ENCODE measurements around the gene COTL1. TPM values are rescaled to one million over a fixed set of nuclear protein-coding genes. Genes with fewer than 3 reads are reported as not detected.

The COTL1 gene
- total RNA-seq, 2 experiments from 2014 or later, result 664 to 677 TPM

- intact Hi-C loops (cut with micrococcal nuclease), result loop anchor here (5.0 kb wide), 1 partner anchor 65 kb away; no protein-coding TSS in a partner anchor
- POLR2A ChIA-PET, result interaction anchor here (0.7 to 9.5 kb wide), 10 partner anchors 9 to 110 kb away, joined by 3 to 94 read pairs (median 6); no protein-coding TSS in a partner anchor
- TF ChIP-seq, protein P1, sequence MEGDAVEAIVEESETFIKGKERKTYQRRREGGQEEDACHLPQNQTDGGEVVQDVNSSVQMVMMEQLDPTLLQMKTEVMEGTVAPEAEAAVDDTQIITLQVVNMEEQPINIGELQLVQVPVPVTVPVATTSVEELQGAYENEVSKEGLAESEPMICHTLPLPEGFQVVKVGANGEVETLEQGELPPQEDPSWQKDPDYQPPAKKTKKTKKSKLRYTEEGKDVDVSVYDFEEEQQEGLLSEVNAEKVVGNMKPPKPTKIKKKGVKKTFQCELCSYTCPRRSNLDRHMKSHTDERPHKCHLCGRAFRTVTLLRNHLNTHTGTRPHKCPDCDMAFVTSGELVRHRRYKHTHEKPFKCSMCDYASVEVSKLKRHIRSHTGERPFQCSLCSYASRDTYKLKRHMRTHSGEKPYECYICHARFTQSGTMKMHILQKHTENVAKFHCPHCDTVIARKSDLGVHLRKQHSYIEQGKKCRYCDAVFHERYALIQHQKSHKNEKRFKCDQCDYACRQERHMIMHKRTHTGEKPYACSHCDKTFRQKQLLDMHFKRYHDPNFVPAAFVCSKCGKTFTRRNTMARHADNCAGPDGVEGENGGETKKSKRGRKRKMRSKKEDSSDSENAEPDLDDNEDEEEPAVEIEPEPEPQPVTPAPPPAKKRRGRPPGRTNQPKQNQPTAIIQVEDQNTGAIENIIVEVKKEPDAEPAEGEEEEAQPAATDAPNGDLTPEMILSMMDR (IDR thresholded peaks at IDR 0.05), result no peak
Observed at GRCh38 chr16:84617041-84617790, 662 bp downstream of the COTL1 start.

DNA sequence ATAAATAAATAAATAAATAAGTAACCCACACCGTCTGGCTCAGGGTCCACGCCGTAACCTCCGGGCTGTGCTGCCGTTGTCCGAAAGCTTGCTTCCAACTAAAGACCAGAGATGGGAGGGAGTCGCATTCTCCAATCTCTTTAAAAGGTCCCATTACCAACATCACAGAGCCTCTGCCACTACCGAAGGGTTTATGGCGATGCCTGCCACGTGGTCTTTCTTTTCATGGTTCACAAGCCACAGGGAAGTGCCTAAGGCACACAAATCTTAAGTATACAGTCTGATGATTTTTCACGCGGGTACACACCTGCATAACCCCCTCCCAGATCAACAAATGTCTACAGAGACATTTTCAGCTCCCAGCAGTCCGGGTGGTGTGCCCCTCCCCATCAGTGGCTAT is 1.4 kb downstream of the COTL1 start:
- POLR2A ChIA-PET, result interaction anchor here (1.0 to 9.5 kb wide), 8 partner anchors 9 to 109 kb away, joined by 3 to 94 read pairs (median 12); partner anchors contain the start of gene KLHL36
- CTCF ChIA-PET, result interaction anchor here (0.6 to 4.4 kb wide), 8 partner anchors 15 to 141 kb away, joined by 3 to 24 read pairs (median 4); no protein-coding TSS in a partner anchor
- intact Hi-C loops (cut with micrococcal nuclease), result loop anchor here (5.0 kb wide), 1 partner anchor 64 kb away; no protein-coding TSS in a partner anchor
- peak overlapping the region; percentile 97 for H3K4me3 Mint-ChIP-seq
- TF ChIP-seq, protein P1 (IDR thresholded peaks at IDR 0.05), result no peak
- peak overlapping the region; percentile 86 for H3K27ac Mint-ChIP-seq
- H3K9me3 Mint-ChIP-seq, result no peaks in the 10 kb centered on the region
- DNase-seq (peak; percentile 40), ATAC-seq (no peak)
- peaks cover 54% of the 10 kb centered on the region for H3K36me3 Mint-ChIP-seq (ENCODE audit: low read depth)
- H3K27me3 Mint-ChIP-seq, result no peaks in the 10 kb centered on the region
- peaks cover 41% of the 10 kb centered on the region for H3K4me1 Mint-ChIP-seq (ENCODE audit: low read depth)

More at GRCh38 chr16:84617041-84617790, 662 bp downstream of the COTL1 start:
- H3K4me3 Mint-ChIP-seq, result peak overlapping the region; percentile 97
- H3K27ac Mint-ChIP-seq, result peak overlapping the region; percentile 86
- ATAC-seq (peak; percentile 44), DNase-seq (peak; percentile 70)
- H3K4me1 Mint-ChIP-seq (ENCODE audit: low read depth), result peaks cover 38% of the 10 kb centered on the region
- CTCF ChIA-PET, result interaction anchor here (1.3 to 4.4 kb wide), 6 partner anchors 16 to 111 kb away, joined by 3 to 24 read pairs (median 6); no protein-coding TSS in a partner anchor
- H3K9me3 Mint-ChIP-seq, result no peaks in the 10 kb centered on the region
- H3K36me3 Mint-ChIP-seq (ENCODE audit: low read depth), result peaks cover 47% of the 10 kb centered on the region
- no peaks in the 10 kb centered on the region for H3K27me3 Mint-ChIP-seq

DNA sequence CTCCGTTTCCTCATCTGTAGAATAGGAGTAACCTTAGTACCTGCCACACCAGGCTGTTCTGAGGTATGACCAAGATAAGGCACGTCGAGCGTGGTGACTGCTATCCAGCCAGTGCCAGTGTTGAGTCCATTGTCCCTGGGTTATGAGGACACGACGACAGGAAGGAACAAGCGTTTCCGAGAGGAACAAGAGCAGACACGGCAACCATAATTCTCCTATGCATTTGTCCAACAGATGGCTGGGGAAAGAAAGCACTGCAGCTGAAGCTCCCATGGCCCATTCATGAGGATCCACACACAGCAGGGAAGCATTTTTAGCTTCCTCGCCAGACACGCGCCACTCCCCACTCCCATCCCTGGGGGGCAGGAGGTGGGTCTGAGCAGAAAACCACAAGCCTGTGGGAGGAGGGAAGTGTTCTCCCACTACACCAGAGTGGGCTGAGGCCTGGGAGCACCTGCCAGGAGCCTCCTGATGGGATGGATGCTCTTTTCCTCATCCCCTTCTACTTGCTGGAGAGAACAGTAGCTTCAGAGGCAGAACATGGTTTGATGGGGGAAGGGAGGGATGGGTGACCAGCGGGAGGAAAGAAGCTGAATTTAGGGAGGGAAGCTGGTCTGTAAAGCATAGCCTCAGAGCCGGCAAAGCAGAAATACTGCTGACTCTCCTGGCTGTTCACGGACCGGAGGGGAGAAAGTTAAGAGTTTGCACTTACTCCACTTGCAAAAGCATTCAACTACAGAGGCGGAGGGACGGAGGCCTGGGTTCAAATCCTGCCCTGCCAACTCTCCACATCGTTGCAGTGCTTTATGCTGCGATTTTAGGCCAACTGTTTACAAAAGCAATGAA is 2.7 kb downstream of the COTL1 start:
- peaks cover 55% of the 10 kb centered on the region for H3K4me1 Mint-ChIP-seq (ENCODE audit: low read depth)
- CTCF ChIA-PET, result interaction anchor here (1.8 to 4.4 kb wide), 4 partner anchors 15 to 104 kb away, joined by 7 to 24 read pairs (median 9); no protein-coding TSS in a partner anchor

DNA sequence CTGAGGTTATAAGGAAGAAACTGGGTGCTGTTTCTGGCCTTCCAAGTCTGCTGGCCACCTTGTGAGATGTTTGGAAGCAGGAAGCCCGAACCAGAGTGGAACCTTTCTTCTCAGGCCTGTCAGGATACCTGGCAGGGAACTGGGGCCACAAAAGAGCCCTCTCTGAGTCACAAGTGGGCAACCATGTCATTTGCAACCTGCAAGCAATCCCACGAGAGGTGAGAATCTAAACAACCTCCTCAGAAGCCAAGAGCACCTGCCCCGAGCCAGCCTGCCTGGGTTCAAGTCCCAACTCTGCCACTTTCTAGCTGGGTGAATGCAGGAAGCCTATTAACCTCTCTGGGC is 3.3 kb downstream of the COTL1 start:
- ChIA-PET POLR2A (interaction anchor here (1.0 to 9.5 kb wide), 7 partner anchors 14 to 111 kb away, joined by 3 to 94 read pairs (median 7); no protein-coding TSS in a partner anchor), CTCF (interaction anchor here (0.6 to 4.4 kb wide), 4 partner anchors 8 to 104 kb away, joined by 3 to 24 read pairs (median 9); no protein-coding TSS in a partner anchor)
- DNase-seq, result peak; percentile 29
- intact Hi-C loops (cut with micrococcal nuclease), result loop anchor here (2.0 kb wide), 1 partner anchor 14 kb away; no protein-coding TSS in a partner anchor
- H3K9me3 Mint-ChIP-seq, result peaks cover 9% of the 10 kb centered on the region
- H3K27ac Mint-ChIP-seq, result peak overlapping the region; percentile 75
- H3K4me3 Mint-ChIP-seq, result peak overlapping the region; percentile 97
- peaks cover 73% of the 10 kb centered on the region for H3K36me3 Mint-ChIP-seq (ENCODE audit: low read depth)
- no peak for ATAC-seq
- H3K27me3 Mint-ChIP-seq, result no peaks in the 10 kb centered on the region
- TF ChIP-seq, protein P1 (IDR thresholded peaks at IDR 0.05), result no peak
- peaks cover 61% of the 10 kb centered on the region for H3K4me1 Mint-ChIP-seq (ENCODE audit: low read depth)

More for the DNA sequence above, 2.7 kb downstream of the COTL1 start:
- POLR2A ChIA-PET, result interaction anchor here (1.5 to 9.5 kb wide), 7 partner anchors 14 to 102 kb away, joined by 3 to 94 read pairs (median 7); partner anchors contain the start of gene KLHL36
- peak overlapping the region; percentile 97 for H3K4me3 Mint-ChIP-seq
- TF ChIP-seq, protein P1 (IDR thresholded peaks at IDR 0.05), result no peak
- peak overlapping the region; percentile 75 for H3K27ac Mint-ChIP-seq
- H3K27me3 Mint-ChIP-seq, result no peaks in the 10 kb centered on the region
- ATAC-seq, result no peak
- DNase-seq, result no peak
- peaks cover 67% of the 10 kb centered on the region for H3K36me3 Mint-ChIP-seq (ENCODE audit: low read depth)
- intact Hi-C loops (cut with micrococcal nuclease), result loop anchor here (1.0 to 5.0 kb wide), 3 partner anchors 9 to 63 kb away; no protein-coding TSS in a partner anchor
- peaks cover 9% of the 10 kb centered on the region for H3K9me3 Mint-ChIP-seq
